Anterior cingulate cortex (tissue), 58 donors: ENCODE results near the gene SLC30A7.
"Not testable (repeated sequence)": the region's sequence is repeated elsewhere in the genome, so short reads cannot be mapped to it uniquely, and the experiment has no call there.

Experiments used
- DNase-seq, 58 donors: peaks; one replicate each; lab custom pipeline; 2025; lab: John Stamatoyannopoulos, UW

SLC30A7 gene

GRCh38 chr1:100931716-100932115 is 35.8 kb downstream of the SLC30A7 start:
- no peak for DNase-seq

GRCh38 chr1:100933555-100933954 is 37.7 kb downstream of the SLC30A7 start:
- not testable (repeated sequence) for DNase-seq

- DNase-seq, result no peak
Measured at GRCh38 chr1:100936194-100936967, 40.5 kb downstream of the SLC30A7 start.

GRCh38 chr1:100941098-100941527 is 45.2 kb downstream of the SLC30A7 start:
- no peak for DNase-seq

- no peak for DNase-seq
Measured at GRCh38 chr1:100941580-100942216, 45.8 kb downstream of the SLC30A7 start.

GRCh38 chr1:100942304-100943046 is 46.6 kb downstream of the SLC30A7 start:
- DNase-seq, result no peak

- DNase-seq, result no peak
Measured at GRCh38 chr1:100943533-100943932, 47.6 kb downstream of the SLC30A7 start.

- DNase-seq, result not testable (repeated sequence)
Measured at GRCh38 chr1:100946064-100946463, 50.2 kb downstream of the SLC30A7 start.

GRCh38 chr1:100947816-100948215 is 51.9 kb downstream of the SLC30A7 start:
- DNase-seq, result not testable (repeated sequence)

- DNase-seq, result not testable (repeated sequence)
Measured at GRCh38 chr1:100948721-100949405, 53.0 kb downstream of the SLC30A7 start.

- not testable (repeated sequence) for DNase-seq
Measured at GRCh38 chr1:100949515-100950158, 53.7 kb downstream of the SLC30A7 start.

GRCh38 chr1:100950337-100950736 is 54.4 kb downstream of the SLC30A7 start:
- DNase-seq, result no peak

- DNase-seq, result no peak
Measured at GRCh38 chr1:100950781-100951180, 54.9 kb downstream of the SLC30A7 start.

- DNase-seq, result no peak
Measured at GRCh38 chr1:100952104-100952745, 56.3 kb downstream of the SLC30A7 start.

- not testable (repeated sequence) for DNase-seq
Measured at GRCh38 chr1:100952970-100953369, 57.1 kb downstream of the SLC30A7 start.

- no peak for DNase-seq
Measured at GRCh38 chr1:100953960-100954730, 58.3 kb downstream of the SLC30A7 start.

- no peak for DNase-seq
Measured at GRCh38 chr1:100955322-100955721, 59.4 kb downstream of the SLC30A7 start.

GRCh38 chr1:100959502-100960060 is 63.7 kb downstream of the SLC30A7 start:
- DNase-seq, result no peak
